Activated CD8-positive, alpha-beta memory T cell treated with anti-CD3 and anti-CD28 coated beads, Interleukin-2, amount 50 U/mL, for 24 hours (primary cell): ENCODE data around the gene DIPK1A.

Experiments
- DNase-seq: peaks from one replicate; pipeline ENCODE4 v3.0.0-alpha.2; 2020; ENCODE audit errors: extremely low read depth

DIPK1A gene

GRCh38 chr1:92877792-92878191 lies 83.5 kb downstream of the DIPK1A start:
- DNase-seq = no peak

- no peak for DNase-seq
These were observed 84.1 kb downstream of the DIPK1A start for GRCh38 chr1:92877081-92877711.

GRCh38 chr1:92876351-92876750 lies 84.9 kb downstream of the DIPK1A start:
- DNase-seq = no peak

- no peak for DNase-seq
These were observed 86.3 kb downstream of the DIPK1A start for GRCh38 chr1:92874987-92875386.

GRCh38 chr1:92872719-92873118 lies 88.5 kb downstream of the DIPK1A start:
- DNase-seq = no peak

GRCh38 chr1:92870591-92870990 lies 90.7 kb downstream of the DIPK1A start:
- no peak for DNase-seq

GRCh38 chr1:92864131-92864530 lies 97.1 kb downstream of the DIPK1A start:
- no peak for DNase-seq

- no peak for DNase-seq
These were observed 98.7 kb downstream of the DIPK1A start for GRCh38 chr1:92862605-92863004.

- DNase-seq = no peak
These were observed 101.7 kb downstream of the DIPK1A start for GRCh38 chr1:92859400-92860039.

GRCh38 chr1:92858564-92859399 lies 102.5 kb downstream of the DIPK1A start:
- peak; percentile 29 for DNase-seq

GRCh38 chr1:92857817-92858216 lies 103.4 kb downstream of the DIPK1A start:
- DNase-seq = no peak

GRCh38 chr1:92855236-92855635 lies 106.0 kb downstream of the DIPK1A start:
- DNase-seq = no peak

GRCh38 chr1:92854101-92854785 lies 107.0 kb downstream of the DIPK1A start:
- no peak for DNase-seq

- DNase-seq = no peak
These were observed 108.0 kb downstream of the DIPK1A start for GRCh38 chr1:92853299-92853698.

- DNase-seq = no peak
These were observed 109.5 kb downstream of the DIPK1A start for GRCh38 chr1:92851729-92852128.

GRCh38 chr1:92850019-92850418 lies 111.2 kb downstream of the DIPK1A start:
- no peak for DNase-seq

- no peak for DNase-seq
These were observed 113.1 kb downstream of the DIPK1A start for GRCh38 chr1:92848201-92848600.

- DNase-seq = no peak
These were observed 115.4 kb downstream of the DIPK1A start for GRCh38 chr1:92845908-92846307.

GRCh38 chr1:92844439-92844838 lies 116.8 kb downstream of the DIPK1A start:
- DNase-seq = no peak

- DNase-seq = no peak
These were observed 117.6 kb downstream of the DIPK1A start for GRCh38 chr1:92843429-92844352.

GRCh38 chr1:92843046-92843423 lies 118.2 kb downstream of the DIPK1A start:
- no peak for DNase-seq
